HG03066 (cell line): ENCODE measurements around the gene USP2.

Experiments used
- ATAC-seq: cut with Tn5 transposase; IDR thresholded peaks from one replicate; pipeline ENCODE4 v1.9.1; 2021; ENCODE audit warnings: low read depth; ENCODE audit not compliant: unreplicated experiment

USP2 gene, protein sequence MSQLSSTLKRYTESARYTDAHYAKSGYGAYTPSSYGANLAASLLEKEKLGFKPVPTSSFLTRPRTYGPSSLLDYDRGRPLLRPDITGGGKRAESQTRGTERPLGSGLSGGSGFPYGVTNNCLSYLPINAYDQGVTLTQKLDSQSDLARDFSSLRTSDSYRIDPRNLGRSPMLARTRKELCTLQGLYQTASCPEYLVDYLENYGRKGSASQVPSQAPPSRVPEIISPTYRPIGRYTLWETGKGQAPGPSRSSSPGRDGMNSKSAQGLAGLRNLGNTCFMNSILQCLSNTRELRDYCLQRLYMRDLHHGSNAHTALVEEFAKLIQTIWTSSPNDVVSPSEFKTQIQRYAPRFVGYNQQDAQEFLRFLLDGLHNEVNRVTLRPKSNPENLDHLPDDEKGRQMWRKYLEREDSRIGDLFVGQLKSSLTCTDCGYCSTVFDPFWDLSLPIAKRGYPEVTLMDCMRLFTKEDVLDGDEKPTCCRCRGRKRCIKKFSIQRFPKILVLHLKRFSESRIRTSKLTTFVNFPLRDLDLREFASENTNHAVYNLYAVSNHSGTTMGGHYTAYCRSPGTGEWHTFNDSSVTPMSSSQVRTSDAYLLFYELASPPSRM

GRCh38 chr11:119381181-119381988 is at the start of gene USP2:
Gene USP2 (minus strand): TSS chr11:119381690. CDS start chr11:119373480, 8,210 bp downstream.
- ATAC-seq = peak; percentile 99

- ATAC-seq = no peak
Observed at GRCh38 chr11:119427279-119427678, 45.8 kb upstream of the USP2 start.

DNA sequence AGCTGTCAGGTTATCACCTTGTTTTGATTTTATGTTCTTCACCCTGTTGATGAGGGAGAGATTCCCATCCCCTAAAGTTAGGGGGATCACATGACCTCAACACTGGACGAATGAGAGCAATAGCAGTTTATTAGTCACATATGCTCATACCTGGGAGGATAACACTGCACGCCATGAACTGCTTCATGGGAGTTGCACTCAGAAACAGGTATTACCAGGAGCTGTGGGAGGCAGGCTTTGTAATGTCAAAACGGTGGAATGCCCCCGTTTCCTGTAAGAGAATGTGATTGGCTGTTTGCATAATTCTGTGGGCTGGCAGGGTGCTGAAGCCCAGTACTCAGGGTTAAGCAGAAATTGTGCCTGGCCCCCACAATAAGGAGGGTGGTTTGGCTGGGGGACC is 44.7 kb upstream of the USP2 start:
- no peak for ATAC-seq

- no peak for ATAC-seq
Observed at GRCh38 chr11:119424775-119425174, 43.3 kb upstream of the USP2 start.

DNA sequence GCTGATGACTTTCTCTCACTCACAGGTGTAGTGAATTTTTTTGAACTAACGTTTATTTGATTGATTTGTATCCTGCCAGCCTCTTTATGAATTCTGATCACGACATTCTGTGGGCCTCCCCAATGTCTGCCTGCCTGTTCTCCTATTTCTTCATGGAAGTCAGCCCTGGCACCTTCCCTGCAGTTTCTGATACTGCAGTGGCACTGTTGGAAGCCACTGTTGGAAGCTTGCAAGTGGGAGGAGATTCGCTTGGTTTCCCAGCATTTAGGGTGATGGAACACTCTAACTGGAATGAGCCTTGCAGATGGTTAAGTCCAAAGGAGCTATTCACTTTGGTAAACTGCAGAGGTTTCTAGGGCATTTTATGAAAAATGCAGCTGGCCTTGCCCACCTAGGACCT is 42.8 kb upstream of the USP2 start:
- ATAC-seq = no peak

- ATAC-seq = no peak
Observed at GRCh38 chr11:119423509-119424254, 42.2 kb upstream of the USP2 start.

DNA sequence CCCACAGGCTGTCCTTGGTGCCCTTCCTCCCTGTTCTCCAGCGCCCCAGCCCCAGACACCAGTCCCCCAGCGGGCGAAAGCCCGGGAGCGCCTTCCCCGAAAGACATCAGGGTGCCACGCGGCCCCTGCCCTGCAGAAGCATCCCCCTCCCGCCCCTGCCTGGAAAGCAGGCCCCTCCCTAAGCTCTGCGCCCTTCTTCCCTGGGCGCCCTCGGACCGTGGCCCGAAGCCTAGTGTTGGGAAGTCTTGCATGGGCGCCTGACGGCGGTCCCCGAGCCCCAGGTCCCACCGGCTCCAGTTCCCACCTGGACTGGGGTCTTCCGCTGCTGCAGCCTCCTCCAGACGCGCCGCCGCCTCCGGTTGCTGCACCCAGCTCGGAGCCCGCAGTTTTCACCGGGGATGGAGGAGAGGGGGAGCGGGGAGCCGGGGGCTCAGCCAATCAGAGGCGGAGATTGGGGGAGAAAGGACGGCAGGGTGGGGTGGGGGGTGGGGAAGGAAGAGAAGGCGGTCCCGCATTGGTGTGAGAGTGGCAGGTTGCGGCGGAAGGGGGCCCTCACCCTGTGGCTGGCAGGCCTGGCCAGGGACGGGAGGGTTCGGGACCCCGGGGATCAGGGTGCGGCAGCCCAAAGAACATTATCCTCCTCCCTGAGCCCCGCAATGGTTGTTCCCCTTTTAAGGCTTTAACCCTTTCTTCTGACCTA is 41.5 kb upstream of the USP2 start, which contains the start of gene THY1:
Gene THY1, minus strand, starts transcription at position 364 of the 700 bp plus-strand sequence. CDS start 2,267 bp downstream, outside the sequence.
- ATAC-seq = no peak

DNA sequence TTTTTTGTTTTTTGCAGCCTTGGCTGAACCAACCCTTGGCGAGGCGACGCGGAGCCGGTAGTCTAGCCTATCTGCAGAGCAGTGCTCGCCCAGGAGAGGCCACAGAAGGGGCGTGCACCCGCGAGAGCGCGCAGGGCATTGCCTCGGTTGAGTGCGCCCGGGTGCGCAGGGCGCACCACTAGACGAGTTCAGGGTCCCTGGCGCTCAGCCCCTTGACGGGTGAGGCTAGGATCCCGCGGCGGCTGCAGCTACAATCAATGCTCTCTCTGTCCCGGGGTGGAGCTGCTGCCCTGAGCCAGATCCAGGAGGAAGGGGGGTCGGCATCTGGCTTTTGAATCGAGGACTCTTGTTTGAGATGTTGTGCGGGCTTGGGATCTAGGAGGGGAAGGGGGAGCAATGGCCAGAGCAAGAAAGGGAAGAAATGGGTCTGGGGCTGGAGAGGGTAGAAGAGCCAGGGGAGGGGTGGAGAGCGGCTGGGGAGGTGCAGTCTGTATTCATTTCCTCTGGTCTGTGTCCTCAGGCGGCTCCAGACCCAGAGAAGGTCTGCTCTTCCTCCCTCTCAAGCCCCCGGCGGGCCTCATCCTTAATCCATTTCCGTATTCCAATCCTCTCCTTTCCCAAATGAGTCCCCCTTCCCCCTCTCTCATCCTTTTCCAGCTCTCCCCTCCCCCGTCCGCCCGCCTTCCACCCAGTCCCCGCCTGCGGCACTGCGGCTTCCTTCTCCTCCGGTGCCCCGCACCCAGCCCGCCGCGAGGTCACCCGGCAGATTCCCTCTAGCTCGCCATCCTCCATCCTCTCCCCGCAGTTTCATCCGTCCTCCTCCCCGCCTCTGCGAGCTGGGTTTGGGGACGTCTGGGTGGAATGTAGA is 40.7 kb upstream of the USP2 start:
- ATAC-seq = no peak

DNA sequence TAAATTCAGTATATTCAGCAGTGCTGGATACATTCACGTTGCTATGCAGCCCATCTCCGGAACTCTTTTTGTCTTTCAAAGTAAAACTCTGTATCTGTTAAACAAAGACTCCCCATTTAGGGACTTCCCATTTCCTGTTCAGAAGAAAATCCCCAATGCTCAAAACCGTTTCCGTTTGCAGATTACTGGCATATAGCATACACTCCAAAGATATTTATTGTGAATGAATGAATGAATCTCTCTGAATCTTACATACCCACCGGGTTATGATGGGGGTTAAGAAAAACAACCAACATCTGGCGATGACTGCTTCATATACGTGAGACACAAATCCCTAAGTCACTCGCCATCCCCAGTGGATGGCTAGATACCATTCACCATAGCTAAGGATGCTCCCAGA is 39.9 kb upstream of the USP2 start:
- no peak for ATAC-seq

- ATAC-seq = no peak
Observed at GRCh38 chr11:119420631-119421030, 39.1 kb upstream of the USP2 start.

DNA sequence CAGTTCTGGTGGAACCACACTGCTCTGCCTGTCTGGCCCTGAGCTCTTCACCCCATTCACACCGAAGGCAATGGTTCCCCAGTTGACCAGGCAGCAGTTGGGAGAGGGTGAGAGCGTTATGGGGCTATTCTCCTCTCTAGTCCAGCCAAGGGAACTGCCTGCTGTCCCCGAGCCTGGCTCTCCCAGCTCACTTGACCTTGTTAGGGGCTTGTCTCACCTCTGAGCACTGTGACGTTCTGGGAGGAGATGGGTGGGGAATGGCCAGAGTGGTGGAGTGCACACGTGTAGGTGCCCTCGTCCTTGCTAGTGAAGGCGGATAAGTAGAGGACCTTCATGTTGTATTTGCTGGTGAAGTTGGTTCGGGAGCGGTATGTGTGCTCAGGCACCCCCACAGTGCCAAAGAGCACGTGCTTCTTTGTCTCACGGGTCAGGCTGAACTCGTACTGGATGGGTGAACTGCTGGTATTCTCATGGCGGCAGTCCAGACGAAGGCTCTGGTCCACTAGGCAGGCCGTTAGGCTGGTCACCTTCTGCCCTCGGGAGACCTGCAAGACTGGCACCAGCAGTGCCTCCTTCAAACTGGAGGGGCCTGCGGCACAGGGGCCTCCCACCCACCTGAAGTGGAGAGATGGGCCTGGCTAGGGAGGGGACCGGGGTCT is 38.5 kb upstream of the USP2 start:
- ATAC-seq = no peak

- ATAC-seq = no peak
Observed at GRCh38 chr11:119419246-119419645, 37.8 kb upstream of the USP2 start.

DNA sequence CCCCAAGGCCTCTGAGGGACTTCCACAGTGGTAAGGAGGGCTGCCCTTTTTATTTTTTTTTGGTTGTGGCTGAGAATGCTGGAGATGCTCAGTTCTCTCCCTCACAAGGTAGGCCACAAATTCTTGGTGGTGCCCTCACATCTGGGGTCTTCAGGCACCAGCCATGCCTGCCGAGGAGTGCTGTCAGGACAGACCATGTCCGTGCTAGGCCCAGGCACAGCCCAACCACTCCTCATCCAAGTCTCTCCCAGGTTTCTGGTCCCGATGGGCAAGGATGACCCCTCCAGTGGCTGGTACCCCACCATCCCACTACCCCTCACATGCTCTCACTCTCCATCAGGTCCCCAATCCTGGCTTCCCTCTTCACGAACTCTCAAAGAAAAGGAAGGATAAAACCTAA is 37.3 kb upstream of the USP2 start:
- ATAC-seq = no peak

- no peak for ATAC-seq
Observed at GRCh38 chr11:119417726-119418540, 36.4 kb upstream of the USP2 start.

DNA sequence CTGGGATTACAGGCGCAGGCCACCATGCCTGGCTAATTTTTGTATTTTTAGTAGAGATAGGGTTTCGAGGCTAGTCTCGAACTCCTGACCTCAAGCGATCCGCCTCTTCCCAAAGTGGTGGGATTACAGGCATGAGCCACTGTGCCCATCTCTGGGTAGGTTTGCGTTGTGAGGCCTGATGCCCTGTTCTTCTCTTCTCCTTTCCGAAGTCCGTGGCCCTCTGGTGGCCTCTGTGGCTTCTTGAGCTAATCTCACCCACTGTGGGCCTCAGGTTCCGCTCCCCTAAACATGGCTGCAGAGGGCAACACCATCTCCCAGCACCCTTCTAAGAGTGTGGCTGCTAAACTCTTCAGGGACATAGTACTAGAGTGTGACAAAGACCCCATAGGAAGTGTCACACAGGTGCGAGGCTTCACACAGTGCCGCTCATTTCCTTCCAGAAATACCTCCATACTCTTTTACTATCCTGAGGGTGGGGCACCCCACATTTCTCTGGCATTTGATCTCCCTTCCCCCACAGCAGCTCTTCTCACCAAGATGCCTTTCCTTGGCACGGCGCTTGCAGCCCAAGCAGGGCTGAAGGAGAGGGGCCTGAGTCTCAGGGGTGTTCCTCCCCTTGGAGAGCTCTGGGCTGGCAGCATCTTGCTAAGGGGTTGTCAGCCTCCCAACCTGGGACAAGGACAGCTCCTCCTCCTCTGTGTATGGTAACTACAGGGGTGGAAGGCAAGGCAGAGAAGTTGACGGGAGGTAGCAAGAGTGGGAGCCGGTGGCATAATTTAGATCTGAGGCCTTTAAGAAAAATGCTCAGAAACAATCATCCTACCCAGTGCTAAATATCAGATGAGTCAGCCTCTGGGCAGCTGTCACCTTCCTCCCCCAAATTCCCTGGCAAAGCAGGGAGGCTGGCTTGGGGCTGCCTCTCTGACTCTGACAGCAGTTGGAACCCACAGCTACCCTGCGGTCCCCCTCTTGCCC is 35.4 kb upstream of the USP2 start:
- ATAC-seq = no peak

DNA sequence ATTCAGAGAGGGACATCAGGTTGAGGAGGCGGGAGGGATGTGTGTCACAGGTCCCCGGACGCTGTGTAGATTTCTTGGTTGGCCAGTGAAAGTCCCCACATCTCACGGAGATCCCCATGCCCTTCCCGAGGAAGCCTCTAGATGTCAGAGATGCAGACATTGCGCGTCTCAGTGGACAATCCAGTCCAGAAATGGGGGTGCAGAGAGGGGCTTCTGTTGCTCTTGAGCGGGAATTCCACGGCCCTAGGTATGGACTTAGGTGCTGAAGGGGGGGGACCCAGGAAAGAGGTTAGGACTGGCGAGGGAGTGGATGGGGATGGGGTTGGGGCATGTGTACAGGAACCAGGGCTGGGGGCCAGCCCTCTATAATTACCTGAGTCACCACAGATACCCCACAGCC is 34.5 kb upstream of the USP2 start:
- no peak for ATAC-seq

- no peak for ATAC-seq
Observed at GRCh38 chr11:119415517-119415916, 34.0 kb upstream of the USP2 start.
